Liver (tissue), 9 donors: Measurements from ENCODE around the gene CPT1B. TPM values are rescaled to one million over a fixed set of nuclear protein-coding genes. Genes with fewer than 3 reads are reported as not detected.

ENCODE experiments used
- DNase-seq: peaks from one replicate; pipeline ENCODE4 v3.0.0-alpha.2; 2017; ENCODE audit warnings: low spot score
- H3K27ac ChIP-seq, 2 donors: one replicate each; pipeline ENCODE4 v1.7.0; 2013; ENCODE audit warnings: inconsistent platforms in 2 of 2, low read length in 2 of 2, control low read depth in 1 of 2, low read depth in 1 of 2, mild to moderate bottlenecking in 1 of 2
- H3K27me3 ChIP-seq, 4 donors: one replicate each; pipeline versions ENCODE4 v1.6.1 to v1.7.0; 2013; ENCODE audit warnings: low read length in 3 of 4, inconsistent platforms in 1 of 4, mild to moderate bottlenecking in 1 of 4, moderate library complexity in 1 of 4; ENCODE audit not compliant: control insufficient read depth in 4 of 4, insufficient read depth in 4 of 4
- H3K36me3 ChIP-seq, 4 donors: one replicate each; pipeline versions ENCODE4 v1.6.1 to v1.7.0; 2013; ENCODE audit warnings: low read length in 3 of 4, mild to moderate bottlenecking in 3 of 4, low read depth in 1 of 4, moderate library complexity in 1 of 4; ENCODE audit not compliant: control insufficient read depth in 4 of 4, insufficient read depth in 3 of 4
- H3K4me1 ChIP-seq, 4 donors: one replicate each; pipeline versions ENCODE4 v1.6.1 to v1.7.0; 2013; ENCODE audit warnings: low read length in 3 of 4, mild to moderate bottlenecking in 3 of 4, moderate library complexity in 1 of 4; ENCODE audit not compliant: control insufficient read depth in 4 of 4, insufficient read depth in 4 of 4
- H3K4me3 ChIP-seq, 3 donors: one replicate each; pipeline versions ENCODE4 v1.6.1 to v1.7.0; 2013; ENCODE audit warnings: low read length in 3 of 3, control low read depth in 1 of 3, low read depth in 1 of 3, mild to moderate bottlenecking in 1 of 3
- H3K9ac ChIP-seq, 2 donors: one replicate each; pipeline ENCODE4 v1.7.0; 2013; ENCODE audit warnings: low read length in 2 of 2, mild to moderate bottlenecking in 2 of 2, moderate library complexity in 2 of 2, control low read depth in 1 of 2, low read depth in 1 of 2
- H3K9me3 ChIP-seq, 4 donors: one replicate each; pipeline versions ENCODE4 v1.6.1 to v1.7.0; 2013; ENCODE audit warnings: low read length in 3 of 4; ENCODE audit not compliant: control insufficient read depth in 4 of 4
- ATF3 ChIP-seq: IDR thresholded peaks from 2 replicates; pipeline ENCODE4 v1.6.1; 2016; ENCODE audit warnings: antibody characterized with exemption
- CTCF ChIP-seq: fragments of 150-350 bp; IDR thresholded peaks from 2 replicates; pipeline ENCODE4 v1.5.1; 2017; ENCODE audit warnings: improper control_type of control experiment, low read depth, low read length; ENCODE audit not compliant: missing input control
- EGR1 ChIP-seq, 2 donors: IDR thresholded peaks; 2 replicates each; pipeline ENCODE4 v1.6.1; 2016 to 2018; ENCODE audit warnings: antibody characterized with exemption in 2 of 2, low read depth in 2 of 2
- FOXA1 ChIP-seq: IDR thresholded peaks from 2 replicates; pipeline ENCODE4 v1.6.1; 2016; ENCODE audit warnings: antibody characterized with exemption
- FOXA2 ChIP-seq: IDR thresholded peaks from 2 replicates; pipeline ENCODE4 v1.6.1; 2016; ENCODE audit warnings: antibody characterized with exemption
- GABPA ChIP-seq, 2 donors: IDR thresholded peaks in 1 of 2; conservative IDR thresholded peaks in 1 of 2; 2 replicates each; pipeline ENCODE4 v1.6.1; 2016; ENCODE audit warnings: antibody characterized with exemption in 2 of 2, mild to moderate bottlenecking in 1 of 2, moderate library complexity in 1 of 2
- HNF4A ChIP-seq, 2 donors: conservative IDR thresholded peaks; 2 replicates each; pipeline ENCODE4 v1.6.1; 2016; ENCODE audit warnings: antibody characterized with exemption in 2 of 2, mild to moderate bottlenecking in 2 of 2
- HNF4G ChIP-seq: IDR thresholded peaks from 2 replicates; pipeline ENCODE4 v1.6.1; 2016; ENCODE audit warnings: antibody characterized with exemption
- JUND ChIP-seq, 2 donors: IDR thresholded peaks; 2 replicates each; pipeline ENCODE4 v1.6.1; 2016; ENCODE audit warnings: antibody characterized with exemption in 2 of 2
- MAX ChIP-seq: IDR thresholded peaks from 2 replicates; pipeline ENCODE4 v1.6.1; 2016; ENCODE audit warnings: antibody characterized with exemption
- NR2F2 ChIP-seq: IDR thresholded peaks from 2 replicates; pipeline ENCODE4 v1.6.1; 2016; ENCODE audit warnings: antibody characterized with exemption
- RAD21 ChIP-seq, 2 donors: IDR thresholded peaks; 2 replicates each; pipeline ENCODE4 v1.6.1; 2016; ENCODE audit warnings: antibody characterized with exemption in 2 of 2, mild to moderate bottlenecking in 2 of 2
- REST ChIP-seq: IDR thresholded peaks from 2 replicates; pipeline ENCODE4 v1.6.1; 2016; ENCODE audit warnings: antibody characterized with exemption, mild to moderate bottlenecking
- RXRA ChIP-seq, 2 donors: IDR thresholded peaks; 2 replicates each; pipeline ENCODE4 v1.6.1; 2017 to 2018; ENCODE audit warnings: antibody characterized with exemption in 2 of 2, mild to moderate bottlenecking in 1 of 2
- SP1 ChIP-seq: IDR thresholded peaks from 2 replicates; pipeline ENCODE4 v1.6.1; 2018; ENCODE audit warnings: antibody characterized with exemption, mild to moderate bottlenecking
- TAF1 ChIP-seq: conservative IDR thresholded peaks from 2 replicates; pipeline ENCODE4 v1.6.1; 2016; ENCODE audit warnings: antibody characterized with exemption, mild to moderate bottlenecking
- YY1 ChIP-seq: IDR thresholded peaks from 2 replicates; pipeline ENCODE4 v1.6.1; 2016; ENCODE audit warnings: antibody characterized with exemption, mild to moderate bottlenecking
- ZBTB33 ChIP-seq: IDR thresholded peaks from 2 replicates; pipeline ENCODE4 v1.6.1; 2016; ENCODE audit warnings: antibody characterized with exemption
- WGBS: extraction: QIAGEN DNeasy Blood & Tissue Kit; methylation state at CpG from one replicate; pipeline ENCODE4 v1.1.7; 2013; 5-methylcytosine and 5-hydroxymethylcytosine counted together
- polyA plus RNA-seq, 2 donors: library from polyadenylated mRNA; stranded (reverse) in 1 of 2; unstranded in 1 of 2; fragments of 200-250 nt in 1 of 2; fragments of >200 nt in 1 of 2; fragmentation: Nextera tagmentation in 1 of 2; extraction: Ambion mirVana in 1 of 2; gene quantifications; one replicate each; pipeline versions ENCODE4 v1.2.1 to v1.2.3, GENCODE V29; 2013 to 2015
- total RNA-seq, 2 donors: library from RNA; depleted of rRNA; stranded (reverse); fragments of >200 nt; gene quantifications; one replicate each; pipeline ENCODE4 v1.2.3, GENCODE V29; 2014
- donor health status: healthy.
- donor health status: healthy.
- donor health status: healthy.
- donor health status: healthy.
- donor health status: healthy.

Gene CPT1B
- total and polyA plus RNA-seq, 4 donors, result 3.0 to 13.6 (median 4.9) TPM

GRCh38 chr22:50610581-50610980 is 32.4 kb upstream of the CPT1B start:
- H3K4me3 ChIP-seq, result no peak overlapping the region
- 87% methylated on average over 17 of the region's 17 CpGs for WGBS
- H3K9me3 ChIP-seq, result no peaks in the 10 kb centered on the region
- no peak overlapping the region for H3K9ac ChIP-seq
- H3K36me3 ChIP-seq, result no peaks in the 10 kb centered on the region
- DNase-seq, result no peak
- H3K27me3 ChIP-seq, result peaks cover 0 to 2% (median 0%) of the 10 kb centered on the region in 4 donors
- H3K4me1 ChIP-seq, result peaks cover 5 to 11% (median 7%) of the 10 kb centered on the region in 4 donors
- H3K27ac ChIP-seq, result no peak overlapping the region
- no peak for TF ChIP-seq JUND (IDR thresholded peaks at IDR 0.05)
- TF ChIP-seq FOXA1, result no peak
- TF ChIP-seq HNF4G, result no peak
- TF ChIP-seq MAX, result no peak
- TF ChIP-seq TAF1, result no peak
- TF ChIP-seq GABPA (IDR thresholded peaks at IDR 0.05 in 1 of 2, conservative IDR thresholded peaks at IDR 0.05 in 1 of 2), result no peak
- TF ChIP-seq FOXA2, result no peak
- no peak for TF ChIP-seq REST
- TF ChIP-seq ZBTB33, result no peak
- TF ChIP-seq EGR1 (IDR thresholded peaks at IDR 0.05; ENCODE audit: low read depth in 2 of 2), result no peak
- no peak for TF ChIP-seq YY1
- no peak for TF ChIP-seq ATF3
- TF ChIP-seq CTCF, result no peak
- no peak for TF ChIP-seq NR2F2
- no peak for TF ChIP-seq SP1
- no peak for TF ChIP-seq RXRA (IDR thresholded peaks at IDR 0.05)
- no peak for TF ChIP-seq RAD21 (IDR thresholded peaks at IDR 0.05)
- TF ChIP-seq HNF4A (conservative IDR thresholded peaks at IDR 0.05), result no peak
